LNCAP (cell line): ENCODE data around the gene CNNM3.
A peak's percentile ranks its signal among the peaks of the same experiment; 100 is the strongest.

Experiments
- TF ChIP-seq, protein P1 (sequence below): fragments of 450-650 bp; IDR thresholded peaks from 2 replicates; pipeline ENCODE4 v1.5.1; 2017; ENCODE audit warnings: mild to moderate bottlenecking

The CNNM3 gene

DNA sequence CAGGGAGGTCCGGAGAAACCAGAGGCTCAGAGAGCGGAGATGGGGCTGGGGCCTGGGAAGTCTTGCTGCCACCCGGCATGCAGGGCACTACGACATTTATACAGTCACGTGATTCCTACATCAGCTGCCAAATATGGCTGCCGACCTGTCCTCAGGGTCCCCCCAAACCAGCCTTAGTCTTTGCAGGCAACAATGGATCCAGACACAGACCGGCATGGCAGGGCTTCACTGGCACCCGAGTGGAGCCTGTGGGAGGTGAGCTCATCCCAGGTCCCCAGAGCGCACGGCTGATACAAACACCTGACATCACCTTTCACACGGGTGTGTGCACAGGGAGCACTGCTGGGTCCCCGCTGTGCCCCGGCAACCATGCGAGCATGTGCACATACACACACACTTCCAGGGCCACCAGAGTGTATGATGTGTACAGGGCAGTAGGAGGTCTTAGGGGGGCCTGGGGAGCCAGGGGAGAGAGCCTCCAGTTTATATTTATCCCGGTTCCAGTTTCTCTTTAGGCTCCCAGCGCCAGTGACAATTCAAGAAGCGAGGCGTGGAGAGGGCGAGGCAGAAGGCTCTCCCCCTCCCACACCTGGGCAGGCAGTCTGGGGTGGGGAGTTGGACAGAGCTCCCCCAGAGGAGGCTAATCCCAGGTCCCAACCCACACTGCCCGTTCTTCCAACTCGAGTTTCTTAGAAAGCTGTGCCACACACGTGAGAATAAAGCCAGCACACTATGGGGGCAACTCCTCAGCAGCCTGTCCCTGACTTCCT lies 51.1 kb downstream of the CNNM3 start:
- TF ChIP-seq, protein P1, sequence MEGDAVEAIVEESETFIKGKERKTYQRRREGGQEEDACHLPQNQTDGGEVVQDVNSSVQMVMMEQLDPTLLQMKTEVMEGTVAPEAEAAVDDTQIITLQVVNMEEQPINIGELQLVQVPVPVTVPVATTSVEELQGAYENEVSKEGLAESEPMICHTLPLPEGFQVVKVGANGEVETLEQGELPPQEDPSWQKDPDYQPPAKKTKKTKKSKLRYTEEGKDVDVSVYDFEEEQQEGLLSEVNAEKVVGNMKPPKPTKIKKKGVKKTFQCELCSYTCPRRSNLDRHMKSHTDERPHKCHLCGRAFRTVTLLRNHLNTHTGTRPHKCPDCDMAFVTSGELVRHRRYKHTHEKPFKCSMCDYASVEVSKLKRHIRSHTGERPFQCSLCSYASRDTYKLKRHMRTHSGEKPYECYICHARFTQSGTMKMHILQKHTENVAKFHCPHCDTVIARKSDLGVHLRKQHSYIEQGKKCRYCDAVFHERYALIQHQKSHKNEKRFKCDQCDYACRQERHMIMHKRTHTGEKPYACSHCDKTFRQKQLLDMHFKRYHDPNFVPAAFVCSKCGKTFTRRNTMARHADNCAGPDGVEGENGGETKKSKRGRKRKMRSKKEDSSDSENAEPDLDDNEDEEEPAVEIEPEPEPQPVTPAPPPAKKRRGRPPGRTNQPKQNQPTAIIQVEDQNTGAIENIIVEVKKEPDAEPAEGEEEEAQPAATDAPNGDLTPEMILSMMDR = no peak

DNA sequence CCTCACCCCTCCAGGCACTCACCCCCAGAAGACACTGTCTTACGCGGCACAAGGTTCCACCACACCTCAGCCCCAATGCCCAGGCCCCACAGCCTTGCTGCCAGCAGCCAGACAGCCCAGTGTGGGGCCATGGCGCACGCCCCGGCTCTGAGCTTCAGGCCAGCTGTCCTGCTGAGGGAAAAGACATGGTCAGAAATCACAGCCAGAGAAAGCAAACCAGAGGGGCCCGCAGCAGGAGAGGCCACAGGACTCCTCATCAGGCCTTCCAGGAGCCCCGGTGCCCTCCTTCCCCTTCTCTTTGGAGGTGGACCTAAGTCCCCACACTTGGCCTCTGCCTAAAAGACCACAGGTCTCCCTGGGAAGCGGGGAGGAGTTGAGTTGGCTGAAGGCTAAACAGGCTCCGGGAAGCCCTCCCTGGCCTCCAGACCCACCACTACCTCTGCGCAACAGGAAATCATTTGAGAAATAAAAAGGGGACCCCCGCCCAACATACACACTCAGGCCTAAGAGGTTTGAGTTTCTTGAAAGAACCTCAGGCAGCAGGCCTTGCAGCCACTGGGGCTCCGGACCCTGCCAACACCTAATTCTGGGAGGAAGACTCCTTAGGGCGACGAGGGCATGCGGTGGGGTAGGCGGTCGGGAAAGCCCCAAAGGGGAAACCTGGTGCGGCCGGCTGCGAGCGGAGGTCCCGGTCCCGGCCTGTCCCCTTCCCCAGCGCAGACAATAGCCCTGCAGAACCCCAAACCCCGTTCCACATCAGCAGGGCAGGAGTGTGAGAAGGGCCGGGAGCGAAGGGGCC lies 51.9 kb downstream of the CNNM3 start:
- TF ChIP-seq, protein P1 = no peak

DNA sequence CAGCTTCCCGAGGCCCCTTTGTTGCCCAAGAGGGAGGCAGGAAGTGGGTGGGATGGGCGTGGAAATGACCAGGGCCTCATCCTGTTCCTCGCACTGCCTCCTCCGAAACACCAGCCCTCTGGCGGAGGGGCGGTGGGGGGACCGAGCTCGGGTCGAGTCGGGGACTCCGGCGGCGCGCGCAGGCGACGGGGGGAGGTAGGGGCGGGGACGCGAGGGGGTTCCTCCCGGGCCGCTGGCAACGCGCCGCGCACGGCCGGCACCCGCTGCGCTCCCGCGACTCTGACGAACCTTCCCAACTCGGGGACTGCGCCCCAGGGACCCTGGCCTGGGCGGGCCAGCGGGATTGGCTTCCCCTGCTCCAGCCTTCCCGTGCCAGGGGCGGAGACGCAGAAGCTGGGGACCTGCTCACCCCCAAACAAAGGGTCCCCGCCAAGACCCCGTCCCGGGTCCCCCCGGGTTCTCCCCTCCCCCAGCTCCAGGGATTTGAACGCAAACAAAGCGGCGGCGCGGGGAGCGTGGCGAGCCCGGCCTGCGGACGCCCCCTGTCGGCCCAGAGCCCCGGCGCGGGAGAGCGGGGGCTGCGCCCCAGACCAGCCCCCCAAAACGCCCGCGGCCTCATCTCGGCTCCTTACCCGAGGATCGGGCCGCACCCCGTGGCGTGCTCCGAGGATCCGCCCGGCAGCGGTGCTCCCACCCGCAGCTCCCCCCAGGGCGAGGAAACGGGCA lies 52.6 kb downstream of the CNNM3 start:
- TF ChIP-seq, protein P1 = peak; percentile 82

DNA sequence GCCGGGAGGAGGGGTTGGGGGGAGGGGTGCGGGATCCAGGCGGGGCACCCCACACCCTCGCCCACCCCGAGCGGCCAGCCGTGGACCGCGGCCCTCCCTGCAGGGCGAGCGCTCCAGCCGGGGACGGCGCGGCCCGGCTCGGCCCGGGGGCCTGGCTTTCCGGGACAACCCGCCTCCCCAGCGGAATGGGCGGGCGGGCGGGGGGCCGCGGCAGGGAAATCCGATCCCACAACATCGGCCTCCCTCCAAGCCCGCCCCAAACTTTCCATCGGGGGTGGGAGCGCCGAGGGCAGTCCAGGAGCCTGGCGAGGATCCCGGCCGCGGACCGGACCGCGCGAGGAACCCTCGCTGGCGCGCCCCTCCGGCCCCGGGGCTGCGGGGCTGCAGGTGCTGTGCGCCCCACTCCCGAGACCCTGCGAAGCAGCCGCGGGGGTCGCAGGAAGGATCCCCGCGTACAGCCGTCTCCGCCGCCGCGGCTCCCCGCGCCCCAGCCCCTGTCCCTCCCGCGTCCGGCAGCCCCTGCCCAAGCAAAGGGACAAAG lies 53.3 kb downstream of the CNNM3 start:
- TF ChIP-seq, protein P1 = peak; percentile 34

DNA sequence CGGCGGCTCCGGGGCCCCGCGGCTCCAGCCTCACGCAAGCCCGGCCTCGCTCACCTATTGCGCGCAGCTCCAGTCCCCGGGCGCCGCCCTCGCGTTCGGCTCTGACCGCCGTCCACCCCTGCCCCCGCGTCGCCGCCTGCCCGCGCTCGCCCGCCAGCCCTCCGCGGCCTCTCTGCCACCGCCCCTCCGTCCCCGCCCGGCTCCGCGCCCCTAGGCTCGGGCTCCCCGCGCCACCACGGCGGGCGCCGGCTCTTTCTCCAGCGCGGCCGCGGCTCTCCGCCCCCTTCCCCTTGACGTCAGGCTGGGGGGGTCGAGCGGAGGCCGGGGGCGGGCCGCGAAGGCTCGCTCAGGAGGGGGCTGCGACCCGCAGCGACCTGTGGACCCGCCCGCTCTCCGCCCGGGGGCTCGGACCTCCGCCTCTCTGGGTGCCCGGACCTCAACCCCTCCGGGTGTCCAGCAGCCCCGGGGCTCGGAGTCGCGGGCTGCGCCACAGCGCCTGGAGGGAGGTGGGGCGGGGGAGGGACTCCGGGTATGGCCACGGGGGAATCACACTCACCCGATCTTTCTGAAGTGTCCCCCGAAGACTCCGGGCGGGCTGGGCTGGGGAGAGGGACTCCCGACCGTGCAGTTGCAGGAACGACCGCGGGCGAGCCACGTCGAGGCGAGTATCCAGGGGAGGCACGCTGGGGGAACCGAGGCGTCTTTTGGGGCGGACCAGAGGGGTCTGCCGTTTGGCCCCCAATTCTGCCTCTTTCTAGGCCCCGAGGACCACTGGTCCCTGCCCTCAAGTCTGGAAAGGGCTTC lies 54.0 kb downstream of the CNNM3 start, which contains the start of gene SEMA4C:
Gene SEMA4C, minus strand, starts transcription at position 259 of the 804 bp plus-strand sequence. CDS start 2,194 bp downstream, outside the sequence.
- TF ChIP-seq, protein P1 = no peak

DNA sequence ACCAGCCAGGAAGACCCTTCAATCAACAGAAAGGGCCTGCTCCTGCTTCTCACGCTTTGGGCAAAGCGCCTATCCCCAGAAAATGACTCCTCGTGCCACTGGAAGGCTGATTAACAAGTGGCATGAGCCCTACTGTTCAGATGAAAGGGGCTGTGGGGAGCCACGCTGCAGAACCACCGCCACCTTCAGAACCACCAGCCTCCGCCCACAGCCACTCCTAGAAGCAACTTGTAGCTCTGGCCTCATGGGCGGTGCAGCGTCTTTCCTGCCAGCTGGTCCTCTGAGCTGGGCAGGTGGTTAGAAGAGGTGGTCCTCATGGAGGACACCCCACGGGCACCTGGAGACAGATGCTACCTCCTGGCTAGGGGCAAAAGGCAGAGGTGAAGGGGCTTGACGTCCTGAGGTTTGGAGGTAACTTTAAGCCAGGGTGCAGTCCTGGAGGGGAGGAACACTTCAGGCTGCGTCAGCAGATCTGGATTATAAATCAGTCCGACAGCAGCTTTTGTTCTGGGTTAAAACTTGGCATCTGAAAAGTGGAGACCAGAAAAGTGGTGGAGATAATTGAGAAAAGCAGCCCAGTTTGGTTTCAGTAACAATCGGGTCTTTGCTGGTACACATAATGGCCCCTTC lies 54.7 kb downstream of the CNNM3 start:
- TF ChIP-seq, protein P1 = no peak
